ENCODE data around the gene TMEM181.
"Not testable (repeated sequence)": the region's sequence is repeated elsewhere in the genome, so short reads cannot be mapped to it uniquely, and the experiment has no call there.

Gene TMEM181

DNA sequence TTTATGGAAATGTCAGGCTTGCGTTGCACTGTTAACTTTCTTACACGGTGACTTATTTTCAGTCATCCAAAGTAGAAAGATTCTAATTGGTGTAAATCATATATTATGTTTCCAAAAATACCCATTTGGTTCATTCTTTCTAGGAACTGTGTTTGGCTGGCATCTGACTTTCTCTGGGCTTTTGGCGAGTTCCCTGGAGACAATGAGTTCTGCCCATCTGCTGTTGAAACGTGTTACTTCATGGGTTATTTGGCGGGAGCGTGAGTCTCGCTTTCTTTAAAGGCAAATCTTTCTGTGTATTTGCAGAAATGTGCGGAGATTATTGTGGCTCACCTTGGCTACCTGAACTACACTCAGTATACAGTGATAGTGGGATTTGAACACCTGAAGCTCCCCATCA lies 29.5 kb downstream of the TMEM181 start:
- H3K27me3 Mint-ChIP-seq, result no peaks in the 10 kb centered on the region
- peaks cover 2% of the 10 kb centered on the region for H3K4me1 Mint-ChIP-seq (ENCODE audit: low read depth)
- H3K9me3 Mint-ChIP-seq (ENCODE audit: low read depth), result no peaks in the 10 kb centered on the region
- H3K4me3 Mint-ChIP-seq, result no peak overlapping the region
- H3K27ac Mint-ChIP-seq, result no peak overlapping the region
- H3K36me3 Mint-ChIP-seq, result peaks cover 18% of the 10 kb centered on the region

DNA sequence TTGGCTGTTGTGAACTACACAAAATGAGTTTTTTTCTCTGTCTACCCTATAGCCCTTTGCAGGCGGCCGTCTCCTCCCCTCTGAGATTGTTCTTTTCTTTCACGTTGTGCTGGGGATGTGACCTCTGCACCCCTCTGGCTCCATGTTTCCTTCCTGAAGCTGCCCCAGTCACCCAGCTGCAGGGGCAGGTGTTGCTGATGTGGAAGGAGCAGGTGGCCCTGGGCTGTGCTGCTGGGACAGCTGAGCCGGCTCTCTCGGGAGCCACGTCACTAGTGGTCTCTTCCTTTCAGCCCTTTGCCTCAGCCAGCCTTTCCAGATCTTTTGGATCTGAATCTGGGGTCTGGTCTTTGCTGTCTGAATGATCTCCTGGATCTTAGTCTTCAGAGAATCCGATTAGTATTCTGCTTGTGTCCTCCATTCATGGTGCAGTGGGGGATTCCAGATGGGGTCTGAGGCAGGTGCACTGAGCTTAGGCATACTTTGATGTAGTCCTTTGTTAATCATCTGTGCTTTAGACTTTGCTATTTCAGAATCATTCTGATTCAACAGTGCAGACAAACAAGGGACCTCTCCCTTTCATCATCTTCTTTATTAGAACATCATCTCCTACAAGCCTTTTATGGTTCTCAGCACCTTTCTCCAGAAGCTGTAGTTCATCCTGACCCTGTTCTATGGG lies 31.4 kb downstream of the TMEM181 start:
- peaks cover 14% of the 10 kb centered on the region for H3K36me3 Mint-ChIP-seq
- no peaks in the 10 kb centered on the region for H3K9me3 Mint-ChIP-seq (ENCODE audit: low read depth)
- no peak overlapping the region for H3K4me3 Mint-ChIP-seq
- no peak overlapping the region for H3K27ac Mint-ChIP-seq
- no peaks in the 10 kb centered on the region for H3K27me3 Mint-ChIP-seq
- peaks cover 2% of the 10 kb centered on the region for H3K4me1 Mint-ChIP-seq (ENCODE audit: low read depth)

DNA sequence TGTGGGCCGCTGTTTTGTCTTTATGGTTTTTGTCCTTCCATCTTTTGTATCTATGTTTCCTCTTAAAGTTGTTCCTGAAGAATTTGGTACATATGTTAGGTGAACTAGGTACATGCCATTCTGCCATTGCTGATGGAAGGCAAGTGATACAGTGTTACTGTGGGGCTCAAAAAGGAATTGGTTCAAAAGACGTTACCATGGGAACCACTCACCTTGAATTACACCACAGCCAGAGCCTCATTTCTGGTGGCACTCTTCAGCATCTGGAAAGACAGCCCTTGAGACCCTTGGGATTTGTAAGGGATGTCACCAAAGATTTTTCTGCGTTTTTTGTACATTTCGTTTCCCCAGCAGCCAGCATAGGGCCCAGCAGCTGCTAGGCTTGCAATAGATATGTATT lies 31.9 kb downstream of the TMEM181 start:
- no peak overlapping the region for H3K27ac Mint-ChIP-seq
- no peaks in the 10 kb centered on the region for H3K27me3 Mint-ChIP-seq
- H3K4me3 Mint-ChIP-seq, result no peak overlapping the region
- H3K36me3 Mint-ChIP-seq, result peaks cover 12% of the 10 kb centered on the region
- no peaks in the 10 kb centered on the region for H3K9me3 Mint-ChIP-seq (ENCODE audit: low read depth)
- peaks cover 5% of the 10 kb centered on the region for H3K4me1 Mint-ChIP-seq (ENCODE audit: low read depth)

DNA sequence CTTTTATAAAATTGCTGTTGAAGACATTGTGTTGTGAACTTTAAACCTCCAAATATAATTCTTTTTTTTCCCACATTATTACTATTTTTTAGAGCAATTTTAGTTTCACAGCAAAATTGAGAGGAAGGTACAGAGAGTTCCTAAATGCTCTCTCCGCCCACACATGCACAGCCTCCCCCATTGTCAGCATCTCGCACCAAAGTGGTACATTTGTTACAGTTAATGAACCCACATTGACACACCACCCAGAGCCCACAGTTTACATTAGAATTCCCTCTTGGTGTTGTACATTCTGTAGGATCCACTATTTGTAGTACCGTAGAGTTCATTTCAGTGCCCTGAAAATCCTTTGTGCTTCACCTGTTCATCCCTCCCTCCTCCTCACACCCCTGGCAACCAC lies 33.8 kb downstream of the TMEM181 start:
- Mint-ChIP-seq H3K4me1 (ENCODE audit: low read depth) (peaks cover 5% of the 10 kb centered on the region), H3K9me3 (ENCODE audit: low read depth) (no peaks in the 10 kb centered on the region), H3K27ac (no peak overlapping the region), H3K36me3 (peaks cover 11% of the 10 kb centered on the region), H3K4me3 (no peak overlapping the region), H3K27me3 (no peaks in the 10 kb centered on the region)

DNA sequence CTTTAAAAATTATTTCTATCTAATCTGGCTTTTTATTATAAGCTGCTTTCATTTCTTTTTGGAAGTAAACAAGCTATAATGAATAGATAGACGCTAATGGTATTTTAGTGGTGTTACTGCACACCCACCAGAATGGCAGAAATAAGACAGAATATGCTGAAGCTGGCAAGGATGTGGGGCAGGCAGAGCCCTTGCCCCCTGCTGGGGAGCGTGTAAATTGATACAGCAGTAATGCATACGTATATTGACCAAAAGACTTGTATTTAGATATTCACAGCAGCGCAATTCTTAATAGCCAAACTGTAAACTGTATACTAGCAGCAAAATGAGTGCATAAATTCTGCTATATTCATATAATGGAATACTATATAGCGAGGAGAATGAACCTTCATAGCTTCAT lies 35.3 kb downstream of the TMEM181 start:
- no peaks in the 10 kb centered on the region for H3K9me3 Mint-ChIP-seq (ENCODE audit: low read depth)
- H3K27me3 Mint-ChIP-seq, result no peaks in the 10 kb centered on the region
- peaks cover 5% of the 10 kb centered on the region for H3K4me1 Mint-ChIP-seq (ENCODE audit: low read depth)
- H3K36me3 Mint-ChIP-seq, result peaks cover 8% of the 10 kb centered on the region
- peak overlapping the region; percentile 11 for H3K27ac Mint-ChIP-seq
- H3K4me3 Mint-ChIP-seq, result no peak overlapping the region

DNA sequence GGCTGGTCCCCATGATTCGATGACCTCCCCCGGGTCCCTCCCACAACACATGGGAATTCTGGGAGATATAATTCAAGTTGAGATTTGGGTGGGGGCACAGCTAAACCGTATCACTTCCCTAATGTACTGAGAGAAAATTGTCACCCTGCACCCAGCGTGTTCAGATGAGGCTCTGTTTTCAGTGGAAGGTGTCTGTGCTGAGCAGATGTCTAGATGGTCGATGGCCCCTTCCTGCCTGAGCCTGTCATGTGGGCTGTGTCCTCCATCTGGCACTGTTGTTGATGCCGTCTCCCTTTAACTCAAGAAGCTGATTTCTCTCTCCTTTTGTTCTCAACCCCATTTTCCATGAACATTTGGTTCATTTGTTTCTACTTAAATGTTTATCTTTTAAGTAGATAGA lies 37.0 kb downstream of the TMEM181 start:
- Mint-ChIP-seq H3K9me3 (ENCODE audit: low read depth) (no peaks in the 10 kb centered on the region), H3K36me3 (peaks cover 6% of the 10 kb centered on the region), H3K27ac (peak overlapping the region; percentile 66), H3K4me3 (no peak overlapping the region), H3K4me1 (ENCODE audit: low read depth) (peaks cover 5% of the 10 kb centered on the region), H3K27me3 (no peaks in the 10 kb centered on the region)

DNA sequence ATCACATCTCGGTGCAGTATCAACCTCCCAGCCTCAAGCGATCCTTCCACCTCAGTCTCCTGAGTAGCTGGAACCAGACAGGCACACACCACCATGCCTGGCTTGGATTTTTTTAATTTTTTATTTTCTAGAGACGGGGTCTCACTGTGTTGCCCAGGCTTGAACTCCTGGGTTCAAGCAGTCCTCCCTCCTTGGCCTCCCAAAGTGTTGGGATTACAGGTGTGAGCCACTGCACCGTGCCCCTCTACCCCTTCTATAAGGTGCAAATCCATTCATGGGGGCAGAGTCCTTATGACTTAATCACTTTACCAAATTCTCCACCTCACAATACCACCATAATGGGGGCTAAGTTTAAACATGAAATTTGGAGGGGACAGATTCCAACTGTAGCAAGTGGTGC lies 37.7 kb downstream of the TMEM181 start:
- peaks cover 6% of the 10 kb centered on the region for H3K36me3 Mint-ChIP-seq

DNA sequence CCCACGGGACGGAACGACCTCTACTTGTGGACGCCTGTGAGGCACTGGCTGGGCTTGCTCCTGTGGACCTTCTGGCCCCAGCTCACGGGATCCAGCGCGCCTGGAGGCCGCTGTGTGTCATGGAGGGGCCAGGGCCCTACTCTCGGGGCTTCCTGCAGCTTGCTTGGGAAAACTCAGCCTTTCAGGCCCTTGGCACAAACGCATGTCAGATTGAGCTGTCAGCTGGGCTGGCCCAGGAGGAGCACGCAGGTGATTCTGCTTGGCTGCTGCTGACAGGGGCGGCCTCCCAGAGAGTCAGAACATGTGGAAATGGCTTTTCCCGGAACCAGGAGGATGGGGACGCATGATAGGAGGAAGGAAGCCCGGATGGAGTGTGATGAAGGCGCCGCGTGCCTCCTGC lies 39.7 kb downstream of the TMEM181 start:
- Mint-ChIP-seq H3K27ac (no peak overlapping the region), H3K4me3 (no peak overlapping the region), H3K9me3 (ENCODE audit: low read depth) (no peaks in the 10 kb centered on the region), H3K27me3 (no peaks in the 10 kb centered on the region), H3K36me3 (peaks cover 3% of the 10 kb centered on the region), H3K4me1 (ENCODE audit: low read depth) (peaks cover 5% of the 10 kb centered on the region)

More for the DNA sequence above, 37.7 kb downstream of the TMEM181 start:
- Mint-ChIP-seq H3K4me1 (ENCODE audit: low read depth) (peaks cover 5% of the 10 kb centered on the region), H3K4me3 (no peak overlapping the region), H3K27ac (no peak overlapping the region), H3K27me3 (no peaks in the 10 kb centered on the region), H3K9me3 (ENCODE audit: low read depth) (no peaks in the 10 kb centered on the region)

DNA sequence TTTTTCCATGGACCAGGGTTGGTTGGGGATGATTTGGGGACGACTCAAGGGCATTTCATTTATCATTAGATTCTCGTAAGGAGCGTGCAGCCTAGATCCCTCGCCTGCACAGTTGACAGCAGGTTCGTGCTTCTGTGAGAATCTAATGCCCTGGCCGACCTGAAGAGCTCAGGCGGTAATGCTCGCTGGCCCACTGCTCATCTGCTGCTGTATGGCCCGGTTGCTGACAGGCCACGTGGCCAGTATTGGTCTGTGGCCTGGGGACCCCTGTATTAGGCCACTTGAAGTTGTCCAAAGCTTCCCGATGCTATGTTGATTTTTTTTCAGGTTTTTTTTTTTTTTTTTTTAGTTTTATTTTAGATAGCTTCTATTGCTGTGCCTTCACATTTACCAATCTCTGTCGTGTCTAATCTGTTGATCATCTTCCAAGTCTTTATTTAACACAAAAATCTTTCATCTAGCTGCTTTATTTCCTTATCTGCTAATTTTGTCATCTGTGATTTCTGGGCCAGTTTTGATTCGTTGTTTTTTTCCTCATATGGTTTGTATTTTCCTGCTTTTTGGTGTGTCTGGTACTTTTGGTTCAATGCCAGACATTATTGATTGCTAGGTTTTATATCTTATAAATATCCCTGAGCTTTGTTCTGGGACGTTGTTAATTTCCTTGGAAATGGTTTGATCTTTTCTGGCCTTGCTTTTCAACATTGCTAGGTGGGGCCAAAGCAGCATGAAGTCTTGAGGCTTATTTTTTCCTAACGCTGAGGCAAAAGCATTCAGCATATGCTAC lies 43.6 kb downstream of the TMEM181 start:
- Mint-ChIP-seq H3K27me3 (no peaks in the 10 kb centered on the region), H3K27ac (peak overlapping the region; percentile 6), H3K9me3 (ENCODE audit: low read depth) (no peaks in the 10 kb centered on the region), H3K4me3 (no peak overlapping the region), H3K36me3 (peaks cover 3% of the 10 kb centered on the region), H3K4me1 (ENCODE audit: low read depth) (peaks cover 5% of the 10 kb centered on the region)

DNA sequence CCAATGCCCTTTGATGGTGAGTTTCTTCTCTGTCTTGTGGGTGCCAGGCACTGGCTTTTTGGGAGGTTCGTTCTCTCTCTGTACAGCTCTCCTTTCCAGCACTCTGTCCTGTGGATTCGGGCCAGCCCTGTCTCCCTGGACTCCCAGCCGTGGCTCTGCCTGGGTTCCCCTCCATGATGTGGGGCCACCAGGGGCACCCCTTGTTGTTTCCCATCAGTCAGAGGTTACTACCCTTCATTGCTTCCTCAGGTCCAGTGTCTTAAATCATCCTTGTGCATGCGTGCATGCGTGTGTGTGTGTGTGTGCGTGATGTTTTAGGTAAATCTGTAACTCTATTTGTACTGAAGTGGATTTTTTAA lies 44.1 kb downstream of the TMEM181 start:
- Mint-ChIP-seq H3K4me1 (ENCODE audit: low read depth) (peaks cover 5% of the 10 kb centered on the region), H3K4me3 (no peak overlapping the region), H3K27ac (peak overlapping the region; percentile 6), H3K9me3 (ENCODE audit: low read depth) (no peaks in the 10 kb centered on the region), H3K36me3 (peaks cover 4% of the 10 kb centered on the region), H3K27me3 (no peaks in the 10 kb centered on the region)

DNA sequence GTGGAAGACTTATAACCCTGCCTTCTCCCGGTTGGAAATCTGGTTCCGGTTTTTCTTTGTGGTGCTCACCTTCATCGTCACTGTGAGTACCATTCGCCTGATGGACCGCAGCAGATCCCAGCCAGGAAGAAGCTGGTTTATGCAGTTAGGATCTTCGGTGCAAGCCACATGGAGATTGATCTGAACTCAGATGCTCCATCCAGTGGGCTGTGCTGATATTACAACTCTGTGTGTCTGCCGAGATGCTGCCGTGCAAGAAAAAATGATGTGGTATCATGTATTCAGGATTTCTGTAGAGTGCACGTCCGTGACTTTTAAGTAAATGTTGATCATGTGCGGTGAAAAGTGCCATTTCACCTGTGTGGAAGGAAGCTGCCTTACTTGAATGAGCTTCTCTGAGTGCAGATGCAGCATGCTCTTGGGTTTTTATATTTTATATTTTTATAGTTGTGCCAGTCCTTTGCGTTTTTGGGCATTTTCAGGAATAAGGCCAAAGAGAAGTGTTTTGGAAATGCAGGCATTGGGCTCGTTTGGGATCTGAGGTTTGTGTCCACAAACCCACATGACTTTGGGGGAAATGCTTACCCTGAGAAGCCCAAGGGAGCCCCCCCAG lies 45.5 kb downstream of the TMEM181 start:
- H3K27ac Mint-ChIP-seq, result peak overlapping the region; percentile 22
- peaks cover 2% of the 10 kb centered on the region for H3K36me3 Mint-ChIP-seq

DNA sequence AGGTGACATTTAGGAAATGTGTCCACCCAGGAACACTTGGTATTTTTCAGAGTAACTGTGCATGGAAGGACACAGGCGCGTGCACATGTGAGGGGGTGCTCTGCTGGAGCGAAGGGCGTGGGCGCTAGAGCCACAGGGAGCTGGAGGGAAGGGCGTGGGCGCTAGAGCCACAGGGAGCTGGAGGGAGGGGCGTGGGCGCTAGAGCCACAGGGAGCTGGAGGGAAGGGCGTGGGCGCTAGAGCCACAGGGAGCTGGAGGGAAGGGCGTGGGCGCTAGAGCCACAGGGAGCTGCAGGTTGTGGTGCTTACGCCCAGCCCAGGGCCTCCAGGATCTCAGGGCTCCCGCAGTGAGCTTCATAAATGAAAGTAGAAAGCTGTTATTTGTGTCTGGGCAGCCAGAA lies 46.1 kb downstream of the TMEM181 start:
- not testable (repeated sequence) for H3K4me3 Mint-ChIP-seq; H3K4me1 Mint-ChIP-seq (ENCODE audit: low read depth); H3K9me3 Mint-ChIP-seq (ENCODE audit: low read depth); H3K27me3 Mint-ChIP-seq; H3K36me3 Mint-ChIP-seq; H3K27ac Mint-ChIP-seq

More for the DNA sequence above, 45.5 kb downstream of the TMEM181 start:
- Mint-ChIP-seq H3K27me3 (no peaks in the 10 kb centered on the region), H3K9me3 (ENCODE audit: low read depth) (no peaks in the 10 kb centered on the region), H3K4me1 (ENCODE audit: low read depth) (peaks cover 5% of the 10 kb centered on the region), H3K4me3 (no peak overlapping the region)

DNA sequence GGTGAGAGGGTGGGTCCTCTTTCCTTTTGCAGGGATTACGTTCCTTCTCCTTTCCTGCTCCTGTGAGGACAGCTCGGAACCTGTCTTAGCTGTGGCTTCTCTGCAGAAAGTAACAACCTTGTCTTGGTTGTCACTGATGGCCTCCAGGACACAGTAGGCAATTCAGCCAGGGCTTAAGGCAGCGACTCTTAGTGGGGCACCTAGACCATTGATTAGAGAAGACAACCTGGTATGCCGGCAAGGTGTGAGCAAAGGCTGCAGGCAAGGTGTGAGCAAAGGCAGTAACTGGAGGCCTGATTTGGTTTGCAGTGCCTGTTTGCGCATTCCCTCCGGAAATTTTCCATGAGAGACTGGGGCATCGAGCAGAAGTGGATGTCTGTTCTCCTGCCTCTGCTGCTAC lies 47.0 kb downstream of the TMEM181 start:
- H3K9me3 Mint-ChIP-seq (ENCODE audit: low read depth), result no peaks in the 10 kb centered on the region
- peaks cover 5% of the 10 kb centered on the region for H3K4me1 Mint-ChIP-seq (ENCODE audit: low read depth)
- no peak overlapping the region for H3K27ac Mint-ChIP-seq
- no peak overlapping the region for H3K4me3 Mint-ChIP-seq
- peaks cover 7% of the 10 kb centered on the region for H3K36me3 Mint-ChIP-seq
- H3K27me3 Mint-ChIP-seq, result no peaks in the 10 kb centered on the region

DNA sequence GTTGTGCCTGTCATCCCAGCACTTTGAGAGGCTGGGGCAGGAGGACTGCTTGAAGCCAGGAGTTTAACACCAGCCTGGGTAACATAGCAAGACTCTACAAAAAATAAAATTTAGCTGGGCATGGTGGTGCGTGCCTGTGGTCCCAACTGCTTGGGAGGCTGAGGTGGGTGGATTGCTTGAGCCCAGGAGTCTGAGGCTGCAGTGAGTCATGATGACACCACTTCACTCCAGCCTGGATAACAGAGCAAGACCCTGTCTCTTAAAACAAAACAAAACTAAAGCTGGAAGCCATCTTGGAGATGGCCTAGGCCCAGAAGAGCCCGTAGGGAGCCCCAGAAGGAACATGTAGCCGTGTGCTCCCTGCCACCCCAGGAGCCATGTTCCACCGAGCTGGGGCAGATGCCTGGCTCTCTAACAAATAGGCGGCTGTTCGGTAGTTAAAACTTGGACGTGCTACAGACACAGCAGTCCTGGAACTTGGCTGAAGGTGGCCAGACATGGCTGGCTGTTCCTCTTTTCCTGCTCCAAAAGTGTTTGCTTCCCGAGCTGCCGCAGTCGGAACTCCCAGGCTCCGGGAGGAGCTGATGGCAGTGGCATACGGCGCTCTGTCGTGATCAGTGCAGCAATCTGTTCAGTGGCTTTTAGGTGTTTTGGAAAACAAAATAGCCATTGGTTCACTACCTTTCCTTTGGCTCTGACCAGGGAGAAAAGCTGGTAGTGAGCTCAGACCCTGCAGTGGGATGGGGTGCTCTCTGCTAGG lies 47.7 kb downstream of the TMEM181 start:
- Mint-ChIP-seq H3K4me1 (ENCODE audit: low read depth) (peaks cover 5% of the 10 kb centered on the region), H3K27me3 (no peaks in the 10 kb centered on the region), H3K27ac (no peak overlapping the region), H3K9me3 (ENCODE audit: low read depth) (no peaks in the 10 kb centered on the region), H3K4me3 (no peak overlapping the region), H3K36me3 (peaks cover 7% of the 10 kb centered on the region)

DNA sequence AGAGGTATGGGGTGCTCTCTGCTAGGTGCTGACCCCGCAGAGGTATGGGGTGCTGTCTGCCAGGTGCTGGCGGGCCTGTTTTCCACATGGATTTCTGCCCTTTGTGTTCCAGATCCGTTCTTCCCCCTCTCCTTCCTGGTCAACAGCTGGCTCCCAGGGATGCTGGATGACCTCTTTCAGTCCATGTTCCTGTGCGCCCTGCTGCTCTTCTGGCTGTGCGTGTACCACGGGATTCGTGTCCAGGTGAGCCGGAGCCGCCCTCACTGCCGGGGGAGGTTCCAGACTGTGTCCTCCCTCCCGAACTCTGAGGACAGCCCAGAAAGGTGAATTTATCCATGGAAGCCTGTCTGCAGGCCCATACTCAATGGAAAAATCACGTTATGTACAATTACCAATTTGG lies 48.3 kb downstream of the TMEM181 start:
- H3K4me1 Mint-ChIP-seq (ENCODE audit: low read depth), result peaks cover 5% of the 10 kb centered on the region
- H3K36me3 Mint-ChIP-seq, result peaks cover 7% of the 10 kb centered on the region
- no peaks in the 10 kb centered on the region for H3K27me3 Mint-ChIP-seq
- H3K27ac Mint-ChIP-seq, result no peak overlapping the region
- H3K9me3 Mint-ChIP-seq (ENCODE audit: low read depth), result no peaks in the 10 kb centered on the region
- H3K4me3 Mint-ChIP-seq, result no peak overlapping the region
